Neural progenitor cell (in vitro differentiated cells): ENCODE data around the gene URB1.

Experiments
- EZH2 ChIP-seq: fragments of 200-600 bp; sonication (generic); IDR thresholded peaks from 2 replicates; pipeline ENCODE4 v1.6.1; 2017; ENCODE audit warnings: antibody characterized with exemption, mild to moderate bottlenecking, moderate library complexity
- EZH2phosphoT487 ChIP-seq: fragments of 200-600 bp; sonication (generic); IDR thresholded peaks from 2 replicates; pipeline ENCODE4 v1.6.1; 2017; ENCODE audit warnings: antibody characterized with exemption
- TF ChIP-seq, protein P1 (sequence below): fragments of 200-600 bp; sonication (generic); IDR thresholded peaks from 2 replicates; pipeline ENCODE4 v1.5.1; 2017; ENCODE audit warnings: antibody characterized with exemption, mild to moderate bottlenecking

GRCh38 chr21:32380940-32381339 lies 11.9 kb downstream of the URB1 start:
- TF ChIP-seq, protein P1, sequence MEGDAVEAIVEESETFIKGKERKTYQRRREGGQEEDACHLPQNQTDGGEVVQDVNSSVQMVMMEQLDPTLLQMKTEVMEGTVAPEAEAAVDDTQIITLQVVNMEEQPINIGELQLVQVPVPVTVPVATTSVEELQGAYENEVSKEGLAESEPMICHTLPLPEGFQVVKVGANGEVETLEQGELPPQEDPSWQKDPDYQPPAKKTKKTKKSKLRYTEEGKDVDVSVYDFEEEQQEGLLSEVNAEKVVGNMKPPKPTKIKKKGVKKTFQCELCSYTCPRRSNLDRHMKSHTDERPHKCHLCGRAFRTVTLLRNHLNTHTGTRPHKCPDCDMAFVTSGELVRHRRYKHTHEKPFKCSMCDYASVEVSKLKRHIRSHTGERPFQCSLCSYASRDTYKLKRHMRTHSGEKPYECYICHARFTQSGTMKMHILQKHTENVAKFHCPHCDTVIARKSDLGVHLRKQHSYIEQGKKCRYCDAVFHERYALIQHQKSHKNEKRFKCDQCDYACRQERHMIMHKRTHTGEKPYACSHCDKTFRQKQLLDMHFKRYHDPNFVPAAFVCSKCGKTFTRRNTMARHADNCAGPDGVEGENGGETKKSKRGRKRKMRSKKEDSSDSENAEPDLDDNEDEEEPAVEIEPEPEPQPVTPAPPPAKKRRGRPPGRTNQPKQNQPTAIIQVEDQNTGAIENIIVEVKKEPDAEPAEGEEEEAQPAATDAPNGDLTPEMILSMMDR: no peak
- TF ChIP-seq EZH2phosphoT487: no peak
- no peak for TF ChIP-seq EZH2
